ENCODE data around the gene ARMC3.
A peak's percentile ranks its signal among the peaks of the same experiment; 100 is the strongest.
"Not testable (repeated sequence)": the region's sequence is repeated elsewhere in the genome, so short reads cannot be mapped to it uniquely, and the experiment has no call there.

The ARMC3 gene

DNA sequence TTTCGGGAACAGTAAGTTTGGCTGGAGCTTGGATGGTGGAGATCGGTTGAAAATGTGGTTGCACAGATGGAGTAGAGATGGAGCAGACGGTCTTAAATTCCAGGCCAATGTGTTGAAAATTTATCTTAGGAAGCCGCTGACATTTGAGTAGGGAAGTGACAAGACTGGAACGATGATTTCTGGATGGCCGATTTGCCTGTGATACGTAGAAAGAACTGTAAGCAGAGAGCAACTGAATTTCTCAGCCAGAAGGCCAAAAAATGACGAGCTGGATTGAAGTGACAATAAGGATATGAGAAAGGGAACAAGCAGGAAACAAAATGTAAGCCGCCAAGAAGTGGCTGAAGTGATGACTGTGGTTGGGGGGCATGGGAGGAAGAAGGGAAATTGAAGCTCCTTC, 687 bp upstream of the ARMC3 start:
- no peak for DNase-seq (ENCODE audit: low read depth in 2 of 2)

DNA sequence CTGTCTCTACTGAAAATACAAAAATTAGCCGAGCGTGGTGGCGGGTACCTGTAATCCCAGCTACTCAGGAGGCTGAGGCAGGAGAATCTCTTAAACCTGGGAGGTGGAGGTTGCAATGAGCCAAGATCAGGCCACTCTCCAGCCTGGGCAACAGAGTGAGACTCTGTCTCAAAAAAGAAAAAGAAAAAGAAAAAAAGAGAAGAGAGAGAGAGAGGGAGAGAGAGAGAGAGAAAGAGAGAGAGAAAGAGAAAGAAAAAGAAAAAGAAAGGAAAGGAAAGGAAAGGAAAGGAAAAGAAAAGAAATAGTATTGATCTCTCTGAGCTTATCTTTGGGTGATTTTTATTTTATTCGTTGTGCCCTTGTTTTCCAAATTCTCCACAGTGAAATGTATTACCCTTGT, 1.2 kb downstream of the ARMC3 start:
- not testable (repeated sequence) for DNase-seq (ENCODE audit: low read depth in 2 of 2)

DNA sequence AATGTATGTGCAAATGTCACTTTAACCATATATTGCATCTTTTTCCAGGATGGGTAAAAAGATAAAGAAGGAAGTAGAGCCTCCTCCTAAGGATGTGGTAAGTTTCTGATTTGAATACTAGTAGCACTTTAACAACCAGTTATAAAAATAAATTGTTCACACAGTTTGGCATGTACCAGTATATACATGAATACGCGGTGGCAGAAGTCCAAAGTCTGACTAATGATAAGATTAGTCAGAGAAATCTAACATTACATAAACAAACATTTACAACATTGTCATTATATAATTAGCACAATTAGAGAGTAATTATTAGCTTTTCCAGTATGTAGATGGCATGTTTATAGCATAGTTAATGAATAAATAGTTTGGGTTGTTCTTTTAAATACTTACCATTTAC, 4.1 kb downstream of the ARMC3 start:
- no peak for DNase-seq (ENCODE audit: low read depth in 2 of 2)

DNA sequence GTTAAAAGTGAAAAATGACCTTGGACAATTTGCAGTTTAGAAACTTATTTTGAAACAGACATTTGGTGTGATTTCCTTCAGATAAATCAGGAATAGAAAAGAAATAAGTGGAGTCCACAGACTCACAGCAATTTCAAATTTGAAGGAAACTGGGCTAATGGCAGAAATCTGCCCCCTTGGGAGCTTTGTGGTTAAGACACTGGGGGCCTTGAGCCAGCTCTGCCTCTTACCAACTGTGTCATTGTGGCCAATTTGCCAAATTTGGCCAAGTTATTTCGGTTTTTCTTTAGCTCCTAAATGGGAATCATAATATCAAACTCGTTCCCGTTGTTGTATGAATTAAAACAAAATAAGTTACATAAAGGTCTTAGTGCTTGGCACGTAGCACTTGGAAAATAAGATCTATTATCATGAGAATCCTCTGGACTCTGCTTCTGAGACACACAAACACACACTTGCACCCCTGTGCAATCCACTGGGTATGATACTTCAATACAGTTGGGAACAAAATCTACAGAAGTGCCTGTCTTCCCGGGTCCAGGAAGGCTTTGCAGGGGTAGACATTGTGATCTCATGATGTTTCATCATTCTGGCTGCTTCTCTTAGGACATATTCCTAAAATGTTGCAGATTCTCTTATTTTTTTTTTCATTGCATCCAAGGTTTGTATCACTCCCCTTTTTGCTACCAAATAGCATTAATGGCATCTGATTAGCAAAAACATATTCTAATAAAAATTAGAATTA, 4.9 kb downstream of the ARMC3 start:
- DNase-seq (ENCODE audit: low read depth in 2 of 2), result no peak

DNA sequence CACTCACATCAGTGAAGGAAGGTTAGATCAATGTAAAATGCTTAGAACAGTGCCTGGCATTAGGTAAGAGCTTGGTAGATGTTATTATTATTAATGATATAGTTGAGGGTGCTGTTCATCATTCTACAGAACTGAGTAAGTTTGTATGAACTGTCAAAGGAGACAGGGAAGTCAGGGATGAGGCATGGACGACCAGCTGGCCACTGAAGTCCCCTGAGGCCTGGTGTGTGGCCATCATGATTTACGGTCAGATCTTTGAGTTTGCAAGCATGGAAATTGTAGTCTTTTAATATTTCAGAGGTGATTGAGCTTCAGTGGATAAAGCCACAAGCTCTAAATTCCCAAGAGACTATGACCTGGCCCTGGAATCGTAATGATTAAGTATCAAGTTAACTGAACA, 6.9 kb downstream of the ARMC3 start:
- DNase-seq (ENCODE audit: low read depth in 2 of 2), result no peak

DNA sequence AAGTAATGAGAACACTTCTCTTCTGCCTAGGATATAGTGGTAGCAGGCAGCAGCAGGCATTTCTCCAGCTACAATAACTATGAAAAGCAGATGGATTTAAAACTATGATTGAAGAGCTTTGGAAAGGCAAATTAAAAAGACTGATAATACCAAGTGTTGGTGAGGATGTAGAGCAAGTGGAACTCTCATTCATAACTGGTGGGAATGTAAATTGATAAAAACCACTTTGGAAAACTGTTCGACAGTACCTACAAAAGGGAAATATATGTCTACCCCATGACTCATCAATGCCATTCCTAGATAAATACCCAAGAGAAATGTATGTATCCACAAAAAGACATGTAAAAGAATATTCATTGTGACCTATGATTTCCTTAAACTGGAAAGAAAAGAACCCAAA, 14.6 kb downstream of the ARMC3 start:
- DNase-seq (ENCODE audit: low read depth in 2 of 2), result no peak

DNA sequence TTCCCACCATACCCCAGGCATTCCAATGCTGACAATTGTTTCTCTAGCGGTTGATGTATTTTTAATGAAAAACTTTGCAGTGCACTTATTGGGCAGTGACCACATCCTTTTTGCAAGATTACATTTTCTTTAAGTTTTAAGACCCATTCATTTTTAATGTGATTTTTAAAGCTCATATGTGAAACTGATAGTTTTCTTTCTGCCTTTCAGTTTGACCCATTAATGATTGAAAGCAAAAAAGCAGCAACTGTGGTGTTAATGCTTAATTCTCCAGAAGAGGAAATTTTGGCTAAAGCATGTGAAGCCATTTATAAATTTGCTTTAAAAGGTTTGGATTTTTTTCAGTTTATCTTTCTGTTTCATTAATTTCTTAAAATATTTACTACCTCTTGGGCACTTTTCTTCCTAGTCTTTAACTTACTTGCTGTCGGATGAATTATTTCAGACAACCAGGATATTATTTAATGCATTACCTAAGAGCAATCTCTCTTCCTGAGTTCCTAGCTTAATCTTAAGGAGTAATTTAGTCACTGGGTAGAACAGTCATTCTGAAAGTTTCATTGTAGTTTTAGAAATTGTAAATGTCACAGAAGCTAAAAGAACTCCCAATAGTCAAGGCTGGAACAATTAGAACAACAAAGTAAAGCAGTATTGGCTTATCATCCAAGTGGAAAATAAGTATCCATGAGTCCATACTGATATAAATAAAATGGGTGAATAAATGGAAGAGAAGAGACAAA, 18.3 kb downstream of the ARMC3 start:
- DNase-seq (ENCODE audit: low read depth in 2 of 2), result no peak

DNA sequence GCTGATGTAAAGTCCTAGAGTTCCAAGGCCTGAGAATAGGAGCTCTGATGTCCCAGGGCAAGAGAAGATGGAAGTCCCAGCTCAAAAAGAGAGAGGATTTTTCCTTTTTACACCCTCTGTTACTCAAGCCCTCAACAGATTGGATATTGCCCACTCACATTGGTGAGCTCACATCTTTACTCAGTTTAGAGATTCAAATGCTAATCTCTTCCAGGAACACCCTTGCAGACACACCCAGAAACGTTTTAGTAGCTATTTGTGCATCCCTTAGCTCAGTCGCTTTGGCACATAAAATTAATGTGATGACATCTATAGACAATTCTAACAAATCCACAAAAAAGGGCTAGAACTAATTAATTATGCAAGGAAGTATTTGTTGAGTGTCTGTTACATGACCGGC, 27.1 kb downstream of the ARMC3 start:
- no peak for DNase-seq (ENCODE audit: low read depth in 2 of 2)

DNA sequence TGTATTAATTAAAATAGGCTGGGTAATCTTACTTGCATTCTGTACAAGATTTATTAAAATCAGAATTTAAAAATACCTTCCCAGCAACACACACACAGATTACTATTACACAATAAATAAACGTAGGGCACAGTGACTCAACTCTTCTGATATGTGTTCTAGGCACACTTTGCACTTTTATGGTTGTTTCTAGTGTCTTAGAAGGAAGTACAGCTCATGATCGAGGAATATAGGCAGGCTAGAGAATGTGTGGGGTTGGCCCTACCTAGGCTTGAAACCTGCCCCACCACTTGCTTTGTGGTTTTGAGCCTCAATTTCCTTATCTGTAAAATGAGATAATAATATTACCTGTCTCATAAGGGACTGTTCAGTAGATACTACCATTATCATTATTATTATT, 30.5 kb downstream of the ARMC3 start:
- DNase-seq (ENCODE audit: low read depth in 2 of 2), result no peak

DNA sequence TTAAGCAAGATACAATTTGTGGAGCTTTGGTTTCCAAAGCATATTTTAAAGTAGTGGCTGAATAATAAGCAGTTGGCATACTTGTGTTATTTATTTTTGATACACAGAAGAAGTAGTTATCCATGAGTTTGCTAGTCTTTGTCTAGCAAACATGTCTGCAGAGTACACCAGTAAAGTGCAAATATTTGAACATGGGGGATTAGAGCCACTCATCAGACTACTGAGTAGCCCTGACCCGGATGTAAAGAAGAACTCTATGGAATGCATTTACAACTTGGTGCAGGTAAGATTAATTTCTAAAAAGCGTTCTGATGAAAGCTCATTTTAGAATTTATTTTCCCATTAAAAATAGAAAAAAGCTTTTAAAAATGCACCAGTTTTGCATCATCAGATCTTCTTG, 31.4 kb downstream of the ARMC3 start:
- DNase-seq (ENCODE audit: low read depth in 2 of 2), result no peak

DNA sequence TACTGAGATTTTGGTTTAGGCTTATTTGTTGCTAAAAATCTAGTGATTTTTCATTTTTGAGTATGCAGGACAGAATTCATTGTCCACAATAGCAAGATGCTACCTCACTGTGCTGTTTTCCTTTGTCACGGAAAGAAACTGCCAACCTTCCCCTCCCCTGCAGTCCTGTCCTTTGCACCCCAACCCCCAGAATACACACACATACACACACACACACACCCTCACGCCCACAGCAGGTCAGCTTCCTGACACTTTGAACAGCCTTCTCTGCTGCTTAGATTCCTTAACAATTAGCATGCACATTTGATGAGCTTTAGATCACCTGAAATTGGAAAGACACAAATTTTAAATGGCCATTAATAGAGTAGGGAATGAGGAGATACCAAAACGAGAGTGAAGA, 32.1 kb downstream of the ARMC3 start:
- no peak for DNase-seq (ENCODE audit: low read depth in 2 of 2)

DNA sequence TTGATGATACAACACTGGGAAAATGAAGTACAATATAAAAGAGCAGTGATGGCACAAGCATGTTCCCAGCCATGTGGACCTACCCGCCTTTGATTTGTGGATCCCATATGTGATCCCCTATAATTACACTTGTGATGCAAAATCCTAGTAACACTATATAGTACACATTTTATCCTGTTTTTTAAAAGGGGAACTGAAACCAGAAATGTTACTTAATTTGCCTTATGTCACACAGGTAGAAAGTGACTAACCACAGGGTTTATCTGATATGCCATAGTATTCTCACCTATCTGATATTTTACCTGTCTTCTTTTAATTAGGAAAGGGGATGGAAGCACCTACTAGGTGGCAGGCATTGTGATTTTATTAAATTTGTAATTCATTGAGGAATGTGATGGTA, 35.0 kb downstream of the ARMC3 start:
- no peak for DNase-seq (ENCODE audit: low read depth in 2 of 2)

DNA sequence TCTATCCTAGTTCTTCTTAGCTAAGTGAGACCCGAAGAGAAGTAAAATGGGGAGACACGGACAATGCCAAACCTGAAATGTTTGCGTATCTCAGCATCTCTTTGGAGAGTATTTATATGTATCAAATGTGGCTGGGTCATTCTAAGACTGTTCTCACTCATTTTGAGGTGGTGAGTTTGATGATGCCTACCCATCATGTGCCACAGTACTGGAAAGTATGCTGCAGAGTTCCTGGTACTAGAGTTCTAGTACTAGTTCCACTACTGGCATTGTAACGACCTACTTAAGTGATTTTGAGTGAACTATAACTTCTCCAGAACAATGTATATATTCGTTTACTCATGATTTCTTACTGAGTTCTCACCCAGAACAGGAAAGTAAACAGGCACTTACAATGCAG, 41.9 kb downstream of the ARMC3 start:
- DNase-seq (ENCODE audit: low read depth in 2 of 2), result no peak

DNA sequence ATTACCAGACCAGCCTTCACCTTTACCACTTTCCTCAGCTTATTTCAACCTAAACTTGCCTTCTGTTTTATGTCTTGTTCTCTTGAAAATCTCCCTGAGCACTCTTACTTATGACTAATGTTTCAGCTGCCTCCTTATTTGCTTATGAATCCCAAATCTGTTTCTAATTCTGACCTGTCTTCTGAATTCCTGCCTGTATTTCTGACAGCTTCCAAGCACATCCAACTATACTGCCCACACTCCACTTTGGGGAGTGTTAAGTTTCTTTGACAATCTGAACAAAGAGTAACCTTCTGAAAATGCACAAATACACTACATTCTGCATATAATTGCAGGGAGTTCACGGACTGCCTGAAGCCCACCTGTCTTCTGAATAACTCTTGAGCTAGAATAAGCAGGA, 48.7 kb downstream of the ARMC3 start:
- DNase-seq (ENCODE audit: low read depth in 2 of 2), result no peak

DNA sequence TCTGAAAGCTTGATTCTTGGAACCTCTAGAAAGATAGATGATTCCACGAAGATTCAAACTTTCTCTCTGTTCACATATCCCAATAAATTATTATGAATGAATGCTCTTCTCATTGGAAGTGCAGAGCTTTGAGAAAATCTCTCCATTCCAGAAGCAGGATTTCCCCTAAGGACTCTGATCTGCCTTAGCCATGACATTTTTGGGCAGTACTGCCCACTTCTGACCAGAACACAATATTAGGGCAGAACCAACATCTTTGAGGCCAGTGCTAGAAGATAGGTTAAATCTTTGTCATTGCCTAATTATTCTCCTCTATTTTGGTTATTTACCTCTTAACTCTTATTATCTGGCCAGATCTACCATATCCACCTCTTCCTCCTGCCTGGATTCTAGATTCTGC, 49.9 kb downstream of the ARMC3 start:
- no peak for DNase-seq (ENCODE audit: low read depth in 2 of 2)

DNA sequence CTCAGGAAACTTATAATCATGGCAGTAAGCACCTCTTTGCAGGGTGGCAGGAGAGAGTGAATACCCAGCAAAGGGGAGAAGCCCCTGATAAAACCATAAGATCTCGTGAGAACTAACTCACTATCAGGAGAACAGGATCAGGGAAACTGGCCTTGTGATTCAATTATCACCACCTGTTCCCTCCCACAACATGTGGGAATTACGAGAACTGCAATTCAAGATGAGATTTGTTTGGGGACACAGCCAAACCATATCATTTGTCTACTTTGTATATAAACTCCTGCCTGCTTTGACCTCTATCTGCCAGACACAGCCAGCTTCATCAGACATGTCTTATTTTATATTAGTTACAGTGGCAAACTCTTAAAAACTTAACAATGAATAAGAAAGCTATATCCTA, 50.4 kb downstream of the ARMC3 start:
- no peak for DNase-seq (ENCODE audit: low read depth in 2 of 2)

DNA sequence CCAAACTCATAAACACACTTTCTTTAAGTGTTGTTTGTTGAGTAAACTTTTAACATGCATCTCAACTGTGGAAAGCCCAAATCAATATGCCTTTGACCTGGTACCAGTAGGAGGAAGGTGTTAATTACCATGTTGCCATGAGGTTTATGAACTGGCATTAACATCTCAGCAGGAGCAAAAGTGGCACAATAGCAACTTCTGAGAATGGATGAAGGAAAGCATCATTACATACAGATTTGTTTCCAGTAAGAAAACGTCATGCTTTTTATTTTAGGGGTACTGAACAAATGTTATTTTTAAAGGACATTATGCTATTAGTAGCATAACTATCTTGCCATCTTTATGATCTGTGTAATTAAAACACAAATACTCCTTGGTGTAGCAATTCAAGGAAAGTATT, 51.1 kb downstream of the ARMC3 start:
- no peak for DNase-seq (ENCODE audit: low read depth in 2 of 2)

DNA sequence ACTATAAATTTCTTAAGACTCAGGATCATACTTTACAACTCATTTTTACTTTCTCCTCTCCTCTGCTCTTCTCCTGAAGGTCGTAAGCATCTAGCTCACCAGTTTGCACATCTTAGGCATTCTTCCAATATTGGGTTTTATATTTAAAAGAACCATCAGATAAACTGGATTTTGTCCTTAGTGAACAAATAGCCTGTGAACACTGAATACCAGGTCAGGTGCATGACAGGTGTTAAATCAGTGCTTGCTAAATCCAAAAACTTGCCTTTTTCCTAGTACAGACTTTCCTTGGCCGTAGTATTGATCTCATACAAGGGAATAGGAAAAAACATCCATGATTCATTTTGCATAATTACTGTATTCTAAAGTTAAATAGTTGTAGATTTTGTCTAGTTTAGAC, 53.0 kb downstream of the ARMC3 start:
- no peak for DNase-seq (ENCODE audit: low read depth in 2 of 2)

DNA sequence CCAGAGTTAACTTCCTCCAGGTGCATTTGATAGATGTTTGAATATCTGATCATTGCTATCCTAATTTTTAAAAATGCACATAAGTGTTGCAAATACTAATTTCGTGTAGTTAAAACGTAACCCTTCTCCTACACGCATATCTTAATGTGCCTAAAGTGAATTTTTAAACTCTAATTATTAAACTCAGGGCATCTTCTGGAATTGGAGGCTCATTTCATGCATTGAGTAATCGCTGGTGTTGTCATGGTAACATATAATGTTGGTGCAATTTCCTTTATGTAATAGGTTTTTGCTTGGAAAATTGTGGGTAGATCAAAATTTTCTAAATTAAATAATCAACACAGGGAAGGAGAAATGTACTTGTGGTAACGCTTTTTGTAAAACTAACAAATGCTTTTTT, 56.2 kb downstream of the ARMC3 start:
- DNase-seq (ENCODE audit: low read depth in 2 of 2), result no peak

DNA sequence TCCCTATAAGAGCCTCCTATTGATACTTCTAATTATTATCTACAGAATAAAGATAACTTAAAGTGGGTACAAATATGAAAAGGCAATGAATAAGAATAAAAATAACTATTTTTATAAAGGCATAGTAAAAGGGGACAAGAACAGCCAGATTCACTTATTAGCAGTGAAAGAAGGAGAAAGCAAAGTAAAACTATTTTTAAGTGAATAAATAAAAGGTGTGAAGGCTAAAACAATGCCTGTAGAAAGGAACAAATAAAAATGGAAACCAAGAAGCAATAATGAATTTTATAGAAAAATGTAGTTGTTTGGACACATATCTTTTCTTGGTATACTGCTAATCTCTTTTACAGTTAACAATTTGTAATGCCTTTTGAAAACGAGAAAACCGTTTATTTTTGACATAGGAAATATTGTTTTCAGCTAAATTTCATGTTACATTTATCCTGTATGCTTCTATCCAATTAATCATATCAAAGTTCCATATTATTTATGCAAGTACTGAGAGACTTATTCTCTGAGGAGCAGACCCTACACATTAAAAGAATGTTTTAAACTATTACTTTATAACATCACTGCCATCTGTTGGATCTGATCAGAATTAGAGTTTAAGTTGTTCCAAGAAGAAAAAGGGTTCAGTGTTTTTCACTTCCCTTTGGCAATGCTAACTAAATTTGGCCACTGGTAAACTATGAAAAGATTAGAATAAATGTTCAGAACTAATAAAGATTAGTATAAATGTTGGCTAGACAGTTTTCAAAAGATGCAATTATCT, 59.1 kb downstream of the ARMC3 start:
- DNase-seq (ENCODE audit: low read depth in 2 of 2), result no peak

DNA sequence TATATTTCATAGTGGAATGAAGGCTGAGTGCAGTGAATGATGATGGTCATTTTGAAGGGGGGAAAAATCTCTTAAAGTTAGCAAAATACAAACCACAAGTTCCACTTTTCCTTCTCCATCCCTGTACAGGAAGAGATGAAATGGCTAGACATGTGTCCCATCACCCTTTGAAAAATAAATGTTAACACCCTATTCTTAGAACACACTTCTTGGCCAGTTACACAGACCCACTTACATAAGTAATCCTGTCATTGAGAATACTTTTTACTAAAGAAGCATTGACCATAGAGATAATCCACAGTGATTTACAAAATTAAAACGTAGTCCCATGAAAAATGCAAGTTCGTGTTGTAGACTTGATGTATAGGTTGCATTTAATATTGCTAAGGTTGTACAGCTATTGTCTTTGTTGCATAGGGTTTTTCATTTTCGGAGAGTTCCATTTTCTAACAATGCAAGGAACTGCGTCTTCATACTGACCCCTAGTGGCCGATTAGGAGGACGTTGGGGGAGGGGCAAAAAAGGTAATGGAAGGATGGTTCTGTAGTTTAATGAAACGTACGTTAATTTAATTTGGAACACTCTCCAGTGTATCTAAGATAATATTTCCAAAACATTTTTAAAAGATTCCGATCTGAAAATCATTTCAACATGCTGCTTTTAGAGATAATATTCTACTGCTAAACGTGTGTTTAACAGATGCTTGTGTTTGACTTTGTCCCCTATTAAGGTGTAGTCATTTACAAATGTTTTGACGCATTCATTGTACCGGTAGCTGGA, 60.9 kb downstream of the ARMC3 start:
- peak; percentile 37 to 40 for DNase-seq (ENCODE audit: low read depth in 2 of 2)

DNA sequence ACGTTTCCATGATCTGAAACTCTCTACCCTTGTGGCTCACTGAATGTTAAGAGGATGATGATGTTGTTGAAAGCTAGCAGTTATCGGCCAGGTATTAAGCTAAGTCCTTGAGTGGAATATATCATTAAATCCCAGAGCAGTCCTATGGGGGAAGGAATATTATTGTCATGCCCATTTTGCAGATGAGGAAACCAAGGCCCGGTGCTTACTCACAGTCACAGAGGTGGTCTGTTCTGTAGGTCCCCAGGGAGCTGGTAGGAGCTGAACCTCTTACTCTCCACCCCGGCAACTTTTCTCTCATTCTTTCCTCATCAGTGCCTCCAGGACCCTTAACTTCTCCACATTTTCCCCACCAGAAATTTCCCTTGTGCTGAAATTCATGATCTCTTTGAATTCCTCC, 62.6 kb downstream of the ARMC3 start:
- DNase-seq (ENCODE audit: low read depth in 2 of 2), result no peak

Data from stimulated activated CD4-positive, alpha-beta T cell treated with anti-CD3 and anti-CD28 coated beads, Interleukin-1b, Interleukin-23, amount 100 ng/mL, for 1 hour (primary cell).